K562 (cell line): ENCODE data around the gene CD72. TPM values are rescaled to one million over a fixed set of nuclear protein-coding genes. Genes with fewer than 3 reads are reported as not detected.

Experiments
- ATAC-seq: fragments of 200-7000 bp; cut with Tn5 transposase; 3 replicates; pipeline ENCODE4 v1.9.1; 2020; ENCODE audit warnings: moderate library complexity
- BruUV-seq: library from RNA; stranded (reverse); fragments of 400-500 nt; replicated peaks from 2 replicates; lab custom pipeline; 2021; lab: Mats Ljungman, UMichigan
- CTCF ChIA-PET: fragments of 300-600 bp; formaldehyde crosslinking; extraction: SDS; loops from one replicate; lab custom pipeline; 2021; ENCODE audit warnings: low intra/inter-chr PET ratio; lab: Yijun Ruan, JAX
- POLR2A ChIA-PET: fragments of 300-600, 350-650 bp; sonication (Branson Sonifier 250); formaldehyde crosslinking; extraction: SDS; loops from one replicate; lab custom pipeline; 2021; ENCODE audit warnings: antibody characterized with exemption, inconsistent platforms; lab: Yijun Ruan, JAX
- DNase-seq, 4 experiments: peaks; one replicate each; pipeline versions ENCODE4 v3.0.0 to v3.0.0-alpha.2; 2011 to 2018; ENCODE audit warnings: low spot score in 3 of 4, mixed read lengths in 3 of 4; ENCODE audit errors: extremely low read depth in 1 of 4
- FAIRE-seq: peaks from 2 replicates; lab custom pipeline; 2011; peaks lifted over from hg19 to GRCh38; lab: Jason Lieb, UNC
- H2AFZ ChIP-seq: 2 replicates; pipeline ENCODE4 v1.6.0; 2011; ENCODE audit warnings: low read depth, low read length, control low read depth, inconsistent platforms
- H3K27ac ChIP-seq: fragments of 200-600 bp; 3 replicates; pipeline ENCODE4 v1.8.0; 2011; ENCODE audit warnings: low read depth, mild to moderate bottlenecking, control low read depth, inconsistent platforms, low read length, moderate library complexity, mixed read lengths; ENCODE audit errors: extremely low read depth
- H3K27me3 ChIP-seq, 2 experiments: fragments of 300-600 bp in 1 of 2; 2 replicates in 1 of 2; 3 replicates in 1 of 2; pipeline versions ENCODE4 v1.6.0 to v1.8.0; 2011; ENCODE audit warnings: inconsistent platforms in 2 of 2, low read length in 2 of 2, mild to moderate bottlenecking in 1 of 2, mixed read lengths in 1 of 2, moderate library complexity in 1 of 2; ENCODE audit not compliant: control insufficient read depth in 2 of 2, insufficient read depth in 2 of 2
- H3K36me3 ChIP-seq: fragments of 300-600 bp; 3 replicates; pipeline ENCODE4 v1.8.0; 2011; ENCODE audit warnings: mild to moderate bottlenecking, low read length, inconsistent platforms; ENCODE audit not compliant: control insufficient read depth, insufficient read depth
- H3K4me1 ChIP-seq, 2 experiments: fragments of 200-600 bp in 1 of 2; replicated peaks in 1 of 2; 2 replicates in 1 of 2; 3 replicates in 1 of 2; pipeline versions ENCODE4 v1.5.1 to v1.8.0; 2011; ENCODE audit warnings: inconsistent platforms in 2 of 2, low read length in 2 of 2, mild to moderate bottlenecking in 1 of 2, mixed read lengths in 1 of 2, moderate library complexity in 1 of 2; ENCODE audit not compliant: control insufficient read depth in 2 of 2, insufficient read depth in 2 of 2
- H3K4me2 ChIP-seq: 2 replicates; pipeline ENCODE4 v1.6.1; 2011; ENCODE audit warnings: low read length, control low read depth, inconsistent platforms, mixed read lengths; ENCODE audit not compliant: insufficient read depth
- H3K4me3 ChIP-seq: fragments of 200-600 bp; sonication (generic), shearing (Covaris generic); 2 replicates; pipeline ENCODE4 v1.5.1; 2016; ENCODE audit warnings: control low read depth, inconsistent platforms
- H3K79me2 ChIP-seq: fragments of 200-600 bp; 3 replicates; pipeline ENCODE4 v1.8.0; 2011; ENCODE audit warnings: low read length, inconsistent platforms; ENCODE audit not compliant: control insufficient read depth, insufficient read depth
- H3K9ac ChIP-seq, 2 experiments: 2 replicates each; pipeline versions ENCODE4 v1.6.0 to v1.6.1; 2011; ENCODE audit warnings: low read depth in 2 of 2, low read length in 2 of 2, control low read depth in 1 of 2, inconsistent platforms in 1 of 2, mild to moderate bottlenecking in 1 of 2, mixed read lengths in 1 of 2; ENCODE audit not compliant: insufficient read depth in 1 of 2
- H3K9me1 ChIP-seq: one replicate; pipeline ENCODE4 v1.6.0; 2011; ENCODE audit warnings: inconsistent platforms, mild to moderate bottlenecking, low read length, moderate library complexity; ENCODE audit not compliant: control insufficient read depth, insufficient read depth
- H3K9me3 ChIP-seq: replicated peaks from 2 replicates; pipeline ENCODE4 v1.5.1; 2011; ENCODE audit warnings: low read depth, low read length, inconsistent platforms; ENCODE audit not compliant: control insufficient read depth, insufficient read depth
- H4K20me1 ChIP-seq: replicated peaks from 2 replicates; pipeline ENCODE4 v1.6.1; 2011; ENCODE audit warnings: low read length, inconsistent platforms, mixed read lengths; ENCODE audit not compliant: control insufficient read depth, insufficient read depth
- BCOR ChIP-seq: fragments of 450-650 bp; IDR thresholded peaks from 2 replicates; pipeline ENCODE4 v1.6.1; 2016
- NFE2 ChIP-seq: IDR thresholded peaks from 2 replicates; pipeline ENCODE4 v1.6.1; 2014; ENCODE audit warnings: antibody characterized with exemption, low read depth
- PREB ChIP-seq: sonication (generic); formaldehyde crosslinking; IDR thresholded peaks from 2 replicates; pipeline ENCODE4 v1.8.1; 2023; ENCODE audit warnings: mild to moderate bottlenecking, missing genetic modification reagents
- VEZF1 ChIP-seq: fragments of 200-800 bp; sonication (Bioruptor generic); IDR thresholded peaks from 2 replicates; pipeline ENCODE4 v1.6.1; 2017; ENCODE audit warnings: missing genetic modification characterization, missing compliant biosample characterization
- ZNF140 ChIP-seq: fragments of 250-450 bp; sonication (Bioruptor Pico); IDR thresholded peaks from 2 replicates; pipeline ENCODE4 v1.8.0; 2021; ENCODE audit warnings: moderate library complexity, mild to moderate bottlenecking, inconsistent platforms
- ZNF696 ChIP-seq: fragments of 250-450 bp; sonication (Bioruptor Pico); conservative IDR thresholded peaks from 2 replicates; pipeline ENCODE4 v1.4.0; 2020; ENCODE audit warnings: mild to moderate bottlenecking, moderate library complexity
- ZNF764 ChIP-seq: fragments of 250-450 bp; sonication (Bioruptor Pico); IDR thresholded peaks from 2 replicates; pipeline ENCODE4 v1.4.0; 2020; ENCODE audit warnings: low read depth, mild to moderate bottlenecking, moderate library complexity
- WGBS: fragments of 100-300 bp; shearing (Covaris generic); methylation state at CpG from one replicate; pipeline ENCODE4 v1.1.6; 2016; ENCODE audit warnings: low coverage, mixed read lengths; ENCODE audit not compliant: insufficient coverage; ENCODE audit errors: missing lambda C conversion rate; 5-methylcytosine and 5-hydroxymethylcytosine counted together
- in situ Hi-C: fragments of 300-500 bp; cut with MboI; formaldehyde crosslinking; loops from 4 replicates; pipeline ENCODE4 v1.15.0; 2018; ENCODE audit warnings: inconsistent platforms, mixed read lengths
- intact Hi-C: fragments of 100-400 bp; cut with micrococcal nuclease; formaldehyde crosslinking; loops from 2 replicates; pipeline ENCODE4 v1.14.2; 2022
- polyA plus RNA-seq, 8 experiments: library from polyadenylated mRNA; depleted of rRNA in 4 of 8; stranded (reverse) in 5 of 8; unstranded in 3 of 8; fragments of >200 nt; fragmentation: Nextera tagmentation in 2 of 8; fragmentation: Illumina TruSeq in 1 of 8; extraction: Ambion mirVana in 2 of 8; extraction: Trizol in 1 of 8; gene quantifications; 2 replicates each; pipeline versions ENCODE4 v1.2.1 to v1.2.3, GENCODE V29; 2011 to 2014; ENCODE audit warnings: inconsistent platforms in 1 of 8, missing spikeins in 1 of 8
- total RNA-seq, 7 experiments: library from RNA; depleted of rRNA in 6 of 7; stranded (reverse); fragments of >200 nt in 6 of 7; fragmentation: Illumina TruSeq in 2 of 7; extraction: Trizol in 2 of 7; gene quantifications; 2 replicates each; pipeline versions ENCODE4 v1.2.1 to v1.2.3, GENCODE V29; 2011 to 2021; ENCODE audit warnings: low replicate concordance in 1 of 7

CD72 gene
- total and polyA plus RNA-seq, 9 of the 15 experiments (the other 6 are each of a cell fraction or from before 2014, with no cell fraction given) = 0.11 to 0.78 (median 0.27) TPM; not detected in 1

GRCh38 chr9:35635730-35636129 lies 17.5 kb upstream of the CD72 start:
- in situ Hi-C loops = no loop called here
- Histone ChIP-seq H3K4me2 (no peak overlapping the region), H3K36me3 (no peaks in the 10 kb centered on the region), H3K9me1 (no peaks in the 10 kb centered on the region), H4K20me1 (no peaks in the 10 kb centered on the region), H3K27ac (no peak overlapping the region), H3K4me1 (no peaks in the 10 kb centered on the region), H3K27me3 (no peaks in the 10 kb centered on the region), H2AFZ (no peak overlapping the region), H3K79me2 (no peaks in the 10 kb centered on the region), H3K4me3 (no peak overlapping the region), H3K9me3 (no peaks in the 10 kb centered on the region), H3K9ac (no peak overlapping the region)
- DNase-seq (no peak), ATAC-seq (no peak), FAIRE-seq (no peak)
- ChIA-PET CTCF (no interaction called here), POLR2A (interaction anchor here (0.8 kb wide), 1 partner anchor 28 kb away, joined by 3 read pairs; no protein-coding TSS in a partner anchor)
- intact Hi-C loops = no loop called here
- BruUV-seq = no TSS peak
- no peak for TF ChIP-seq ZNF140 (CRISPR knock-in tag)
- TF ChIP-seq NFE2 = no peak
- TF ChIP-seq PREB (CRISPR knock-in tag) = no peak

GRCh38 chr9:35629597-35629996 lies 11.4 kb upstream of the CD72 start:
- no peak overlapping the region for H3K9ac ChIP-seq
- FAIRE-seq (no peak), DNase-seq (no peak), ATAC-seq (no peak)
- no peaks in the 10 kb centered on the region for H3K9me3 ChIP-seq
- H3K27me3 ChIP-seq = no peaks in the 10 kb centered on the region
- in situ Hi-C loops = no loop called here
- 68% methylated on average over 5 of the region's 5 CpGs for WGBS
- BruUV-seq = no TSS peak
- no peak overlapping the region for H3K4me2 ChIP-seq
- H3K9me1 ChIP-seq = no peaks in the 10 kb centered on the region
- CTCF ChIA-PET = no interaction called here
- no peaks in the 10 kb centered on the region for H4K20me1 ChIP-seq
- no peaks in the 10 kb centered on the region for H3K79me2 ChIP-seq
- no peaks in the 10 kb centered on the region; a peak in 4 of 5 replicates for H3K4me1 ChIP-seq
- H3K36me3 ChIP-seq = no peaks in the 10 kb centered on the region
- H3K4me3 ChIP-seq = no peak overlapping the region
- intact Hi-C loops = no loop called here
- POLR2A ChIA-PET = interaction anchor here (1.4 kb wide), 1 partner anchor 14 kb away, joined by 3 read pairs; no protein-coding TSS in a partner anchor
- no peak overlapping the region for H2AFZ ChIP-seq
- H3K27ac ChIP-seq = no peak overlapping the region
- TF ChIP-seq ZNF764 (CRISPR knock-in tag) (no peak), ZNF696 (CRISPR knock-in tag) (no peak), VEZF1 (CRISPR knock-in tag) (no peak), BCOR (no peak)
